ENCODE data around the gene RPS6KA2. TPM values are rescaled to one million over a fixed set of nuclear protein-coding genes. Genes with fewer than 3 reads are reported as not detected.

Gene RPS6KA2
- polyA plus RNA-seq, 1 donor (not counting 4 experiments of a cell fraction or from before 2014, with no cell fraction given), result 8.2 TPM

GRCh38 chr6:166420351-166420750, 206.7 kb downstream of the RPS6KA2 start:
- dilution Hi-C loops (cut with MboI; ENCODE audit: extremely low pct_ligation_motif_present, low sequenced_read_pairs), result no loop called here
- no peak for FAIRE-seq

DNA sequence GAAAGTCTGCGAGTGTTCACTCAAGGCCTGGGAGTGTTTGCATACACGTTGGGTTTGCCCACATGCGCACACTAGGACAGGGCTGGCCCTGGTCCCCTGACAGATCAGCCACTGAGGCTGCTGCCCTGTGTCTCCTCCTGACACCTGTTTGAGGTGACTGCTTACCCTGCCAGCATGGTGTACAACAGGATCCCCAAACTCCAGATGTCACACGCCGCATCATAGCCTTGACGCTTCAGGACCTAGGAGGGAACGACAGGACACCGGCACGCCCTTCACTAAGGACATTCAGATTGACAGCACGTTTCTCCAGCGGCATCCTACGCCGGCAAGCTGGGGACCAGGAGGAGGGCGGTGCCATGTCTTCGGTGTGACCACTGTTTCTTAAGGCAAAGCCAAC, 207.3 kb downstream of the RPS6KA2 start:
- Histone ChIP-seq H3K9me1 (ENCODE audit: control insufficient read depth, extremely low read depth, insufficient read depth, low read length) (no peaks in the 10 kb centered on the region), H3K27me3 (ENCODE audit: control insufficient read depth, extremely low read depth, insufficient read depth, low read length) (no peaks in the 10 kb centered on the region), H3K9me3 (ENCODE audit: control insufficient read depth, low read depth, low read length) (no peaks in the 10 kb centered on the region), H3K4me1 (ENCODE audit: control insufficient read depth, extremely low read depth, insufficient read depth, low read length) (no peaks in the 10 kb centered on the region), H3K36me3 (ENCODE audit: control insufficient read depth in 2 of 2, extremely low read depth in 1 of 2, insufficient read depth in 2 of 2, low read length in 2 of 2) (no peaks in the 10 kb centered on the region), H3K4me3 (ENCODE audit: control insufficient read depth in 2 of 3, extremely low read depth in 1 of 3, insufficient read depth in 2 of 3, low read depth in 1 of 3, low read length in 3 of 3) (no peak overlapping the region), H2AFZ (ENCODE audit: control insufficient read depth, low read length) (no peak overlapping the region), H3K27ac (ENCODE audit: control insufficient read depth, insufficient read depth, low read length) (no peak overlapping the region), H3K79me2 (ENCODE audit: control insufficient read depth, insufficient read depth, low read length) (no peaks in the 10 kb centered on the region), H4K20me1 (ENCODE audit: control insufficient read depth, extremely low read depth, insufficient read depth, low read length) (no peaks in the 10 kb centered on the region), H3K4me2 (ENCODE audit: control insufficient read depth, extremely low read depth, insufficient read depth, low read depth, low read length) (no peak overlapping the region), H3K9ac (ENCODE audit: control insufficient read depth, extremely low read depth, insufficient read depth, low read length) (no peak overlapping the region)
- FAIRE-seq (no peak), DNase-seq (ENCODE audit: low read depth, low spot score) (no peak)
- dilution Hi-C loops (cut with MboI; ENCODE audit: extremely low pct_ligation_motif_present, low sequenced_read_pairs), result no loop called here
- TF ChIP-seq, protein P1, sequence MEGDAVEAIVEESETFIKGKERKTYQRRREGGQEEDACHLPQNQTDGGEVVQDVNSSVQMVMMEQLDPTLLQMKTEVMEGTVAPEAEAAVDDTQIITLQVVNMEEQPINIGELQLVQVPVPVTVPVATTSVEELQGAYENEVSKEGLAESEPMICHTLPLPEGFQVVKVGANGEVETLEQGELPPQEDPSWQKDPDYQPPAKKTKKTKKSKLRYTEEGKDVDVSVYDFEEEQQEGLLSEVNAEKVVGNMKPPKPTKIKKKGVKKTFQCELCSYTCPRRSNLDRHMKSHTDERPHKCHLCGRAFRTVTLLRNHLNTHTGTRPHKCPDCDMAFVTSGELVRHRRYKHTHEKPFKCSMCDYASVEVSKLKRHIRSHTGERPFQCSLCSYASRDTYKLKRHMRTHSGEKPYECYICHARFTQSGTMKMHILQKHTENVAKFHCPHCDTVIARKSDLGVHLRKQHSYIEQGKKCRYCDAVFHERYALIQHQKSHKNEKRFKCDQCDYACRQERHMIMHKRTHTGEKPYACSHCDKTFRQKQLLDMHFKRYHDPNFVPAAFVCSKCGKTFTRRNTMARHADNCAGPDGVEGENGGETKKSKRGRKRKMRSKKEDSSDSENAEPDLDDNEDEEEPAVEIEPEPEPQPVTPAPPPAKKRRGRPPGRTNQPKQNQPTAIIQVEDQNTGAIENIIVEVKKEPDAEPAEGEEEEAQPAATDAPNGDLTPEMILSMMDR (optimal IDR thresholded peaks at IDR 0.05 in 1 of 3, IDR thresholded peaks at IDR 0.05 in 1 of 3, conservative IDR thresholded peaks at IDR 0.05 in 1 of 3; ENCODE audit: extremely low read depth in 1 of 3, insufficient read depth in 2 of 3, low read length in 3 of 3), result no peak
- TF ChIP-seq EZH2 (IDR thresholded peaks at IDR 0.05; ENCODE audit: low read length), result no peak

More at GRCh38 chr6:166420351-166420750, 206.7 kb downstream of the RPS6KA2 start:
- Histone ChIP-seq H3K9me1 (ENCODE audit: control insufficient read depth, extremely low read depth, insufficient read depth, low read length) (no peaks in the 10 kb centered on the region), H4K20me1 (ENCODE audit: control insufficient read depth, extremely low read depth, insufficient read depth, low read length) (no peaks in the 10 kb centered on the region), H3K4me2 (ENCODE audit: control insufficient read depth, extremely low read depth, insufficient read depth, low read depth, low read length) (no peak overlapping the region), H3K79me2 (ENCODE audit: control insufficient read depth, insufficient read depth, low read length) (no peaks in the 10 kb centered on the region), H3K27ac (ENCODE audit: control insufficient read depth, insufficient read depth, low read length) (no peak overlapping the region), H3K4me3 (ENCODE audit: control insufficient read depth in 2 of 3, extremely low read depth in 1 of 3, insufficient read depth in 2 of 3, low read depth in 1 of 3, low read length in 3 of 3) (no peak overlapping the region), H3K9me3 (ENCODE audit: control insufficient read depth, low read depth, low read length) (no peaks in the 10 kb centered on the region), H3K27me3 (ENCODE audit: control insufficient read depth, extremely low read depth, insufficient read depth, low read length) (no peaks in the 10 kb centered on the region), H3K9ac (ENCODE audit: control insufficient read depth, extremely low read depth, insufficient read depth, low read length) (no peak overlapping the region), H2AFZ (ENCODE audit: control insufficient read depth, low read length) (no peak overlapping the region), H3K36me3 (ENCODE audit: control insufficient read depth in 2 of 2, extremely low read depth in 1 of 2, insufficient read depth in 2 of 2, low read length in 2 of 2) (no peaks in the 10 kb centered on the region), H3K4me1 (ENCODE audit: control insufficient read depth, extremely low read depth, insufficient read depth, low read length) (no peaks in the 10 kb centered on the region)
- no peak for DNase-seq (ENCODE audit: low read depth, low spot score)
- TF ChIP-seq EZH2 (IDR thresholded peaks at IDR 0.05; ENCODE audit: low read length), result no peak
- TF ChIP-seq, protein P1 (optimal IDR thresholded peaks at IDR 0.05 in 1 of 3, IDR thresholded peaks at IDR 0.05 in 1 of 3, conservative IDR thresholded peaks at IDR 0.05 in 1 of 3; ENCODE audit: extremely low read depth in 1 of 3, insufficient read depth in 2 of 3, low read length in 3 of 3), result no peak
